GM21825 (cell line): ENCODE measurements around the gene ZNF335.

Experiments used
- ATAC-seq: cut with Tn5 transposase; IDR thresholded peaks from one replicate; pipeline ENCODE4 v1.9.1; 2021; ENCODE audit warnings: mild to moderate bottlenecking, moderate library complexity; ENCODE audit not compliant: unreplicated experiment

The ZNF335 gene

GRCh38 chr20:45951925-45952834, 19.8 kb downstream of the ZNF335 start:
- no peak for ATAC-seq

- no peak for ATAC-seq
Observed at GRCh38 chr20:45950330-45950646, 21.7 kb downstream of the ZNF335 start.

- ATAC-seq, result no peak
Observed at GRCh38 chr20:45949542-45950329, 22.3 kb downstream of the ZNF335 start.

GRCh38 chr20:45948742-45949541, 23.1 kb downstream of the ZNF335 start:
- ATAC-seq, result no peak

GRCh38 chr20:45948261-45948733, 23.7 kb downstream of the ZNF335 start:
- ATAC-seq, result no peak

- ATAC-seq, result no peak
Observed at GRCh38 chr20:45947110-45947866, 24.7 kb downstream of the ZNF335 start.

- ATAC-seq, result no peak
Observed at GRCh38 chr20:45946149-45946970, 25.6 kb downstream of the ZNF335 start.

- no peak for ATAC-seq
Observed at GRCh38 chr20:45945678-45946148, 26.3 kb downstream of the ZNF335 start.

GRCh38 chr20:45944965-45945677, 26.9 kb downstream of the ZNF335 start:
- ATAC-seq, result no peak

GRCh38 chr20:45944151-45944964, 27.6 kb downstream of the ZNF335 start:
- ATAC-seq, result no peak

GRCh38 chr20:45943613-45944012, 28.4 kb downstream of the ZNF335 start:
- ATAC-seq, result no peak

- ATAC-seq, result no peak
Observed at GRCh38 chr20:45940469-45940868, 31.5 kb downstream of the ZNF335 start.

GRCh38 chr20:45940053-45940452, 31.9 kb downstream of the ZNF335 start:
- ATAC-seq, result no peak

- ATAC-seq, result no peak
Observed at GRCh38 chr20:45938727-45939438, 33.1 kb downstream of the ZNF335 start.

- no peak for ATAC-seq
Observed at GRCh38 chr20:45937765-45938164, 34.2 kb downstream of the ZNF335 start.

- ATAC-seq, result peak; percentile 7
Observed at GRCh38 chr20:45935416-45936046, 36.5 kb downstream of the ZNF335 start.
